Ishikawa (cell line): ENCODE measurements around the gene CCDC17.

Experiments
- CEBPB ChIP-seq: IDR thresholded peaks from 2 replicates; pipeline ENCODE4 v1.6.1; 2012
- CREB1 ChIP-seq: IDR thresholded peaks from 2 replicates; pipeline ENCODE4 v1.6.1; 2012; ENCODE audit warnings: low read depth
- EGR1 ChIP-seq: IDR thresholded peaks from 2 replicates; pipeline ENCODE4 v1.6.1; 2012
- EP300 ChIP-seq: IDR thresholded peaks from 2 replicates; pipeline ENCODE4 v1.6.1; 2012; ENCODE audit warnings: borderline replicate concordance
- FOXM1 ChIP-seq: IDR thresholded peaks from 2 replicates; pipeline ENCODE4 v1.6.1; 2012; ENCODE audit warnings: low read depth, borderline replicate concordance
- MAX ChIP-seq: IDR thresholded peaks from 2 replicates; pipeline ENCODE4 v1.6.1; 2012
- NFIC ChIP-seq: IDR thresholded peaks from 2 replicates; pipeline ENCODE4 v1.6.1; 2012
- RAD21 ChIP-seq: IDR thresholded peaks from 2 replicates; pipeline ENCODE4 v1.6.1; 2012; ENCODE audit warnings: low read depth
- REST ChIP-seq: IDR thresholded peaks from 2 replicates; pipeline ENCODE4 v1.6.1; 2012; ENCODE audit warnings: low read depth, mild to moderate bottlenecking
- TAF1 ChIP-seq: IDR thresholded peaks from 2 replicates; pipeline ENCODE4 v1.6.1; 2012; ENCODE audit warnings: low read depth, mild to moderate bottlenecking
- TCF12 ChIP-seq: IDR thresholded peaks from 2 replicates; pipeline ENCODE4 v1.6.1; 2012; ENCODE audit warnings: low read depth
- TEAD4 ChIP-seq: IDR thresholded peaks from 2 replicates; pipeline ENCODE4 v1.6.1; 2012
- YY1 ChIP-seq: IDR thresholded peaks from 2 replicates; pipeline ENCODE4 v1.6.1; 2012; ENCODE audit warnings: low read depth
- ZBTB7A ChIP-seq: IDR thresholded peaks from 2 replicates; pipeline ENCODE4 v1.6.1; 2012; ENCODE audit warnings: low read depth
- TF ChIP-seq, protein P1 (sequence below): IDR thresholded peaks from 2 replicates; pipeline ENCODE4 v1.6.1; 2012

The CCDC17 gene

DNA sequence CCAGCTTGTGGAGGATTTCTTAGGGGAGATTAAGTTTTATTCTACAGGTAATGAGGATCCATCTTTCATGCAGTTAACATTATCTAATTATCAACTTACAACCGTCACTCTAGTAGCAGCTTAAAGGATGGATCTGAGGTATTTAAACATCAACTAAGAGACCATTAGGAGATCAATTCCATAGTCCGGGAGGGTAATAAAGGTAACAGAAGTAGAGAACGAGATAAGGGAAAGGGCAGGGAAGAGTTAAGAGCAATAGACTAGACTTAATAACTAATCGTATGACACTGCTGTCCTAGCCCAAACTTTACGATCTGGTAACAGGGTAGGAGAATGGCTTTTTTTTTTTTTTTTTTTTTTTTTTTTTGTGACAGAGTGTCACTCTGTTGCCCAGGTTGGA lies 19.5 kb upstream of the CCDC17 start:
- TF ChIP-seq EGR1 (no peak), MAX (no peak), REST (no peak)

GRCh38 chr1:45640293-45640692 lies 16.4 kb upstream of the CCDC17 start:
- TF ChIP-seq, protein P1, sequence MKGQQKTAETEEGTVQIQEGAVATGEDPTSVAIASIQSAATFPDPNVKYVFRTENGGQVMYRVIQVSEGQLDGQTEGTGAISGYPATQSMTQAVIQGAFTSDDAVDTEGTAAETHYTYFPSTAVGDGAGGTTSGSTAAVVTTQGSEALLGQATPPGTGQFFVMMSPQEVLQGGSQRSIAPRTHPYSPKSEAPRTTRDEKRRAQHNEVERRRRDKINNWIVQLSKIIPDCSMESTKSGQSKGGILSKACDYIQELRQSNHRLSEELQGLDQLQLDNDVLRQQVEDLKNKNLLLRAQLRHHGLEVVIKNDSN: no peak
- TF ChIP-seq RAD21 (no peak), REST (no peak), YY1 (no peak), CEBPB (no peak), NFIC (no peak), CREB1 (no peak), ZBTB7A (no peak), TCF12 (no peak), TEAD4 (no peak), MAX (no peak), EP300 (no peak), FOXM1 (no peak), EGR1 (no peak), TAF1 (no peak)

DNA sequence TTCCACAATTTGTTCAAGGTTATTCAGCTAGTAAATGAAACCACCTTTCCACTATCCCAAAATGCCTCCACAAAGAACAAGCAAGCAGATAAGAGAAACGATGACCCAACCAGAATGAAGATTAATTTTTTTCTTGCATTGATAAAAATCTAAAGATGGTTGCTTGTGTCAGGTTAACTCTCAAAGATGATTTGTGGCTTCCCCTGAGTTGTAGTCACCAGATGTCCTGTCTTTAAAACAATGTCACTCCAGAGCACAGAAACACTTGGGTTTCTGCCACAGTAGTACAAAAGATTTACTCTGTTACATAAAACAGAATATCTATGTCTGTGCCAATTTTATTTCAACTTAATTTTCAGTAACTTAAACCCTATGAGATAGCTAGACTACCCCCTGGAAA lies 11.4 kb upstream of the CCDC17 start:
- no peak for TF ChIP-seq CEBPB
- no peak for TF ChIP-seq FOXM1
- no peak for TF ChIP-seq CREB1
- no peak for TF ChIP-seq YY1
- TF ChIP-seq EP300: no peak
- no peak for TF ChIP-seq TAF1
- no peak for TF ChIP-seq REST
- TF ChIP-seq NFIC: no peak
- TF ChIP-seq EGR1: no peak
- no peak for TF ChIP-seq TEAD4

GRCh38 chr1:45630429-45630828 lies 6.6 kb upstream of the CCDC17 start:
- TF ChIP-seq TEAD4 (no peak), EGR1 (no peak), FOXM1 (no peak), MAX (no peak), ZBTB7A (no peak), REST (no peak), NFIC (no peak), YY1 (no peak), EP300 (no peak), RAD21 (no peak), CEBPB (no peak), CREB1 (no peak), TAF1 (no peak), TCF12 (no peak)
- TF ChIP-seq, protein P1: no peak
